ENCODE data around the gene PKP3. TPM values are rescaled to one million over a fixed set of nuclear protein-coding genes. Genes with fewer than 3 reads are reported as not detected.
"Not testable (repeated sequence)": the region's sequence is repeated elsewhere in the genome, so short reads cannot be mapped to it uniquely, and the experiment has no call there.

The PKP3 gene
- polyA plus RNA-seq, 1 of the 3 experiments (the other 2 are of a cell fraction), result 1.4 TPM

GRCh38 chr11:386483-386882 lies 7.5 kb upstream of the PKP3 start:
- H3K4me3 ChIP-seq (ENCODE audit: low read depth in 2 of 2, low read length in 1 of 2), result no peak overlapping the region
- ChIA-PET CTCF (interaction anchor here (1.1 to 3.0 kb wide), 3 partner anchors 10 to 132 kb away, joined by 4 to 13 read pairs (median 4); no protein-coding TSS in a partner anchor), POLR2A (no interaction called here)
- no peak overlapping the region for H2AFZ ChIP-seq (ENCODE audit: low read depth)
- H3K9me3 ChIP-seq, result no peaks in the 10 kb centered on the region
- H3K4me1 ChIP-seq (ENCODE audit: control insufficient read depth in 1 of 2, insufficient read depth in 2 of 2, low read depth in 1 of 2, low read length in 1 of 2), result peaks cover 0 to 4% of the 10 kb centered on the region in 2 experiments; a peak in 1 of 4 replicates
- DNase-seq, result no peak
- 57% methylated on average over 6 of the region's 6 CpGs for WGBS (ENCODE audit: low lambda C conversion rate)
- H3K9me2 ChIP-seq, result no peaks in the 10 kb centered on the region
- H3K79me2 ChIP-seq (ENCODE audit: insufficient read depth), result no peaks in the 10 kb centered on the region
- TF ChIP-seq SIN3A (IDR thresholded peaks at IDR 0.05; ENCODE audit: borderline replicate concordance, low read depth, low read length) (no peak), NFIC (IDR thresholded peaks at IDR 0.05; ENCODE audit: borderline replicate concordance) (no peak), GABPA (IDR thresholded peaks at IDR 0.05; ENCODE audit: low read depth) (no peak), ZBTB33 (IDR thresholded peaks at IDR 0.05; ENCODE audit: borderline replicate concordance, low read depth) (no peak), FOSL2 (IDR thresholded peaks at IDR 0.05; ENCODE audit: borderline replicate concordance, low read depth) (no peak)
- no peak overlapping the region for H3K4me2 ChIP-seq
- H3K9ac ChIP-seq, result no peak overlapping the region
- no peaks in the 10 kb centered on the region for H3K27me3 ChIP-seq (ENCODE audit: insufficient read depth)
- H3K27ac ChIP-seq (ENCODE audit: low read depth in 2 of 2, low read length in 1 of 2), result no peak overlapping the region
- H3K36me3 ChIP-seq (replicated peaks in 1 of 2; ENCODE audit: control insufficient read depth in 1 of 2, insufficient read depth in 2 of 2, low read length in 1 of 2), result no peaks in the 10 kb centered on the region
- H3F3A ChIP-seq (replicated peaks; ENCODE audit: insufficient read depth), result no peaks in the 10 kb centered on the region
- no peaks in the 10 kb centered on the region for H4K20me1 ChIP-seq (ENCODE audit: insufficient read depth)

GRCh38 chr11:387193-387793 lies 6.7 kb upstream of the PKP3 start:
- H4K20me1 ChIP-seq (ENCODE audit: insufficient read depth), result no peaks in the 10 kb centered on the region
- TF ChIP-seq POLR2AphosphoS5 (IDR thresholded peaks at IDR 0.05; ENCODE audit: low read depth, low read length), result no peak
- TF ChIP-seq YY1 (IDR thresholded peaks at IDR 0.05; ENCODE audit: low read depth), result no peak
- TF ChIP-seq RXRA (IDR thresholded peaks at IDR 0.05; ENCODE audit: borderline replicate concordance, low read depth), result no peak
- TF ChIP-seq ZBTB33 (IDR thresholded peaks at IDR 0.05; ENCODE audit: borderline replicate concordance, low read depth), result no peak
- no peak for TF ChIP-seq USF1 (IDR thresholded peaks at IDR 0.05; ENCODE audit: borderline replicate concordance, low read depth)
- no peak for TF ChIP-seq TCF12 (IDR thresholded peaks at IDR 0.05)
- TF ChIP-seq SMC3 (IDR thresholded peaks at IDR 0.05; ENCODE audit: low read depth, low read length), result no peak
- H3K9ac ChIP-seq, result no peak overlapping the region
- CTCF ChIA-PET, result interaction anchor here (3.0 kb wide), 1 partner anchor 9 kb away, joined by 13 read pairs; no protein-coding TSS in a partner anchor
- H3K36me3 ChIP-seq (replicated peaks in 1 of 2; ENCODE audit: control insufficient read depth in 1 of 2, insufficient read depth in 2 of 2, low read length in 1 of 2), result no peaks in the 10 kb centered on the region
- H3K4me2 ChIP-seq, result no peak overlapping the region
- no peaks in the 10 kb centered on the region for H3K9me2 ChIP-seq
- no peak overlapping the region for H2AFZ ChIP-seq (ENCODE audit: low read depth)
- no peak overlapping the region for H3K27ac ChIP-seq (ENCODE audit: low read depth in 2 of 2, low read length in 1 of 2)
- DNase-seq, result no peak
- WGBS (ENCODE audit: low lambda C conversion rate), result 48% methylated on average over 4 of the region's 4 CpGs
- no peaks in the 10 kb centered on the region for H3K9me3 ChIP-seq
- no peak overlapping the region for H3K4me3 ChIP-seq (ENCODE audit: low read depth in 2 of 2, low read length in 1 of 2)
- no peaks in the 10 kb centered on the region for H3K27me3 ChIP-seq (ENCODE audit: insufficient read depth)
- POLR2A ChIA-PET, result no interaction called here
- H3F3A ChIP-seq (replicated peaks; ENCODE audit: insufficient read depth), result no peaks in the 10 kb centered on the region
- H3K79me2 ChIP-seq (ENCODE audit: insufficient read depth), result no peaks in the 10 kb centered on the region
- peaks cover 0 to 4% of the 10 kb centered on the region in 2 experiments; a peak in 1 of 4 replicates for H3K4me1 ChIP-seq (ENCODE audit: control insufficient read depth in 1 of 2, insufficient read depth in 2 of 2, low read depth in 1 of 2, low read length in 1 of 2)

GRCh38 chr11:389369-389768 lies 4.6 kb upstream of the PKP3 start:
- CTCF ChIA-PET, result interaction anchor here (2.3 kb wide), 1 partner anchor 59 kb away, joined by 6 read pairs; no protein-coding TSS in a partner anchor
- WGBS (ENCODE audit: low lambda C conversion rate), result 69% methylated on average over 7 of the region's 17 CpGs
- H4K20me1 ChIP-seq (ENCODE audit: insufficient read depth); H3K9ac ChIP-seq; H3K27me3 ChIP-seq (ENCODE audit: insufficient read depth); H3F3A ChIP-seq (replicated peaks; ENCODE audit: insufficient read depth); H3K36me3 ChIP-seq (replicated peaks in 1 of 2; ENCODE audit: control insufficient read depth in 1 of 2, insufficient read depth in 2 of 2, low read length in 1 of 2); H3K4me2 ChIP-seq; DNase-seq; H3K9me2 ChIP-seq; H3K4me3 ChIP-seq (ENCODE audit: low read depth in 2 of 2, low read length in 1 of 2); H2AFZ ChIP-seq (ENCODE audit: low read depth); H3K27ac ChIP-seq (ENCODE audit: low read depth in 2 of 2, low read length in 1 of 2); H3K79me2 ChIP-seq (ENCODE audit: insufficient read depth); H3K9me3 ChIP-seq; POLR2A ChIA-PET; H3K4me1 ChIP-seq (ENCODE audit: control insufficient read depth in 1 of 2, insufficient read depth in 2 of 2, low read depth in 1 of 2, low read length in 1 of 2): not testable (repeated sequence)
